ENCODE results near the gene LIN28B. TPM values are rescaled to one million over a fixed set of nuclear protein-coding genes. Genes with fewer than 3 reads are reported as not detected.

The LIN28B gene
- total and polyA plus RNA-seq, 7 donors = not detected

DNA sequence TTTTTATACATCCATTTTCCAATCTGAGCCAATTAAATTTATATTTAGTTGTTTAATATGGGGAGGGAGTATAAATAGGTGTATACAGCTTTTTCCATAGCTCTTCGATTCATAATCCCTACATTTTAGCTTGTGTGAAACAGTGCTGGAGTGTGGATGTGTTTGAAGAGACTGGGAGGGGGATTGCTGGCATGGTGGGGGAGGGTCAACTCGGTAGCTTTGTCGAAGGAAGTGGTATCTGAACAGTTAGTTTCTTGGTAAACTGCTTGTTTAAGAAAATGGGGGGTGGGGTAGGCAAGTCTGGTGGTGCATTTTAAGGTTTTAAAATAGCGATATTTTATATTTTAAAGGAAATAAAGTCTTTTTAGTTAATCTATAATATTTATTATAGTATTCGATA is 1.4 kb upstream of the LIN28B start:
- DNase-seq (no peak), ATAC-seq (no peak)
- WGBS, 3 donors = 40 to 42% (median 42%) methylated on average over 5 of the region's 5 CpGs
- Histone ChIP-seq H3K27ac (no peak overlapping the region), H3K36me3 (ENCODE audit: insufficient read depth in 1 of 2, low read depth in 1 of 2) (no peaks in the 10 kb centered on the region), H3K4me3 (no peak overlapping the region), H3K4me1 (no peaks in the 10 kb centered on the region), H3K27me3 (ENCODE audit: insufficient read depth in 3 of 3, low read length in 2 of 3) (peaks cover 11 to 92% (median 18%) of the 10 kb centered on the region in 3 donors), H3K9me3 (no peaks in the 10 kb centered on the region)
- intact Hi-C loops (cut with DNase I) = no loop called here
- no peak for TF ChIP-seq CTCF (IDR thresholded peaks at IDR 0.05)

DNA sequence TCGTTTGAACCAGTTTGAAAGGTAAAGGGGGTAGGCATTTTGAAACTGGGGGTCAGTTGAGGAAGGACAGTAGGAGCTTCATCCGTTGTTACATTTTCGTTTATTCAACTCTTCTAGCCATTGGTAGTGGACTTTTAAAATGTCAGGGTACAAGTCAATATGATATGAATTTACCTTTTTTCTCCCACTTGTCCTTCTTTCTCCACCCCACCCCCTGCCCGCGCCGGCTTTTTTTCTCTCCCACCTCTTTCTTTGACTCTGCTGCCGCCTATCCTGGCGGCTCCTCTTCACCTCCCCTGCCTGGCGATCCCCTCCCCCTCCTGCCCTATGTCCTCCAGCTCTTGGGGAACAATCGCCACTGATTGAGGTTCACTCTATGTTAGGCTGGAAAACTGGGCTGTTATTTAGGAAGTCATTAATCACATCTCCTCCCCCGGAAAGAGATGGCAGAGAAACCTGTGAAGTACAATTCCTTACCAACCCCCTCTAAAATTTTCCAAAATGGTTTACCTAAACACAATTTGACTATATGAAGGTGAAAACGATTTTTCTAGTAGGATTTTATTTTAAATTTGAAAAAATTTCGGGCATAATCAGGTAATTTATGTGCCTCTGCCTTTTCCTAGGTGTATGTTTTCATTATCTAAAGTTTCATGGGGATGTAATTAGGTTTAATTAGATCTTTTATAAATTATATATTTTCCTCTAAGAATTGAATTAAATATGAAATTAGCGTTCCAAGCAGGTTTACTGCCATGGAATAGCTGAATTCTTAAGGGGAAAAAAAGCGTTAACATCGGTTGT is 778 bp upstream of the LIN28B start:
- H3K27me3 ChIP-seq (ENCODE audit: insufficient read depth in 3 of 3, low read length in 2 of 3) = peaks cover 10 to 87% (median 18%) of the 10 kb centered on the region in 3 donors
- 23 to 28% (median 28%) methylated on average over 16 of the region's 16 CpGs for WGBS, 3 donors
- no peak for TF ChIP-seq CTCF (IDR thresholded peaks at IDR 0.05)
- H3K27ac ChIP-seq = no peak overlapping the region
- no peaks in the 10 kb centered on the region for H3K9me3 ChIP-seq
- no peak for ATAC-seq
- no peaks in the 10 kb centered on the region for H3K36me3 ChIP-seq (ENCODE audit: insufficient read depth in 1 of 2, low read depth in 1 of 2)
- no peak overlapping the region for H3K4me3 ChIP-seq
- DNase-seq = no peak
- no peaks in the 10 kb centered on the region for H3K4me1 ChIP-seq
- intact Hi-C loops (cut with DNase I) = no loop called here

DNA sequence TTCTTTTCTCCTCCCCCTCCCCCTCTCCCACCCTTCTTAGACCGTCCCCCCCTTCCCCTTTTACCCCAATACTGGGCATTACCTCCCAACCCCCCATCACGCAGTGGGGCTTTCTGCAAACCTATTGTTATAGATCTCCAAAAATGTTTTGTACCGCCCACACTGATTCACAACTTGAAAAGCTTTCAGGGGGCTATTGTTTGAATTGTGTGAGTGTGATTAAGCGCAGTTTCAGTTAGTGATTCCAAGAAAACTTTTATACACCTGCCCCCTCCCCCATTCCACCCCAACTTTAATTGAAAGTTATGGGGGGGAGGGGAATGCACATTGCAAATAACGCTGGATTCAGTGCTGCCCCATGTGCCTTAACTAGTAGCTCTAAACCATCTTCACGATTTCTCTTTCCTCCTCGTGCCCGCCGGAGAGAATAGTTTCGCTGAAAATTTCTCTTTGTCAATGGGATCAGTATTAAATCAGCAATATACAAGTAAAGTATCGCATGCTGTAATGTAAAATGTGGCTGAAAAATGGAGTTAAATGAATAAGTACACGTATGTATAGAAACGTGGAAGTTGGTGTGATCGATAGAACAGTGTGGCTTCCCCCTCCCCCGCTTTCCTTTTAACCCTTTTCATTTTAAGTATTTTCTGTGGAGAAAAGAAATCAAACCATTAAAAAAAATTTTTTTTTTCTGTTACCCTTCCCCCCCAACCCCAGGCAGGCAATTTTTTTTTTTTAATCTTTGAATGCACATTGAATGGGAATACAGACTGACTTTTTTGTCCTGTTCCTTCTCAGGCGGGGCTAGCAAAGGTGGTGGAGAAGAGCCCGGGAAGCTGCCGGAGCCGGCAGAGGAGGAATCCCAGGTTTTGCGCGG is 632 bp downstream of the LIN28B start:
- ATAC-seq = no peak
- intact Hi-C loops (cut with DNase I) = no loop called here
- Histone ChIP-seq H3K36me3 (ENCODE audit: insufficient read depth in 1 of 2, low read depth in 1 of 2) (no peaks in the 10 kb centered on the region), H3K27me3 (ENCODE audit: insufficient read depth in 3 of 3, low read length in 2 of 3) (peaks cover 10 to 74% (median 18%) of the 10 kb centered on the region in 3 donors), H3K4me3 (no peak overlapping the region), H3K9me3 (no peaks in the 10 kb centered on the region), H3K4me1 (no peaks in the 10 kb centered on the region), H3K27ac (no peak overlapping the region)
- no peak for TF ChIP-seq CTCF (IDR thresholded peaks at IDR 0.05)
- DNase-seq = no peak
- 6 to 14% (median 12%) methylated on average over 21 of the region's 21 CpGs for WGBS, 3 donors

GRCh38 chr6:104958178-104959025 is 1.5 kb downstream of the LIN28B start:
- no peak for TF ChIP-seq CTCF (IDR thresholded peaks at IDR 0.05)

More at GRCh38 chr6:104958178-104959025, 1.5 kb downstream of the LIN28B start:
- no peak for DNase-seq
- Histone ChIP-seq H3K4me1 (no peaks in the 10 kb centered on the region), H3K9me3 (no peaks in the 10 kb centered on the region), H3K4me3 (no peak overlapping the region), H3K36me3 (ENCODE audit: insufficient read depth in 1 of 2, low read depth in 1 of 2) (no peaks in the 10 kb centered on the region), H3K27me3 (ENCODE audit: insufficient read depth in 3 of 3, low read length in 2 of 3) (peaks cover 10 to 65% (median 13%) of the 10 kb centered on the region in 3 donors), H3K27ac (no peak overlapping the region)
- ATAC-seq = no peak
- intact Hi-C loops (cut with DNase I) = no loop called here
- WGBS, 3 donors = 12 to 16% (median 14%) methylated on average over 19 of the region's 19 CpGs

Data from psoas muscle (tissue), 8 donors.